ENCODE measurements around the gene R3HDM1. TPM values are rescaled to one million over a fixed set of nuclear protein-coding genes. Genes with fewer than 3 reads are reported as not detected.

R3HDM1 gene
- total and polyA plus RNA-seq, 4 donors: 5.4 to 27.8 (median 13.2) TPM

DNA sequence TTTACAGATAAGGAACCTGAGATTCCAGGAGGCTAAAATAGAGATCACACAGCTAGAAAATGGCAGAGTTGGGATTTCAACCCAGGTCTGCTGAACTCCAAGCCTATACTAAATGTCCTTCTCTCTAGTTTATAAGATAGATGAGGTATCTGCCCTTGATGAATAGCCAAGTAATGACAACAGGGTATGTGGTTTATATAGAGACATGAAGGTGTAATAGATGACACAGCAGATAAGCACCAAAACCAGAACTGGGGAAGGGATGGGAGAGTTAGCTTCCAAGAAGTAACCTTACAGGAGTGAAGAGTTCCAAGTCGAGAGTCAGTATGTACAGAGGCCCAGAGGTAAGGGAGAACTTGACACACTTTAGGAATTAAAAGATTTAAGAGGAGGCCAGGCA is 105.7 kb downstream of the R3HDM1 start:
- no peaks in the 10 kb centered on the region for H3K27me3 ChIP-seq (ENCODE audit: control insufficient read depth in 3 of 3, insufficient read depth in 3 of 3, low read length in 2 of 3)
- H3K36me3 ChIP-seq (ENCODE audit: control insufficient read depth in 4 of 4, insufficient read depth in 4 of 4, low read length in 4 of 4): peaks cover 2 to 17% (median 13%) of the 10 kb centered on the region in 4 donors

DNA sequence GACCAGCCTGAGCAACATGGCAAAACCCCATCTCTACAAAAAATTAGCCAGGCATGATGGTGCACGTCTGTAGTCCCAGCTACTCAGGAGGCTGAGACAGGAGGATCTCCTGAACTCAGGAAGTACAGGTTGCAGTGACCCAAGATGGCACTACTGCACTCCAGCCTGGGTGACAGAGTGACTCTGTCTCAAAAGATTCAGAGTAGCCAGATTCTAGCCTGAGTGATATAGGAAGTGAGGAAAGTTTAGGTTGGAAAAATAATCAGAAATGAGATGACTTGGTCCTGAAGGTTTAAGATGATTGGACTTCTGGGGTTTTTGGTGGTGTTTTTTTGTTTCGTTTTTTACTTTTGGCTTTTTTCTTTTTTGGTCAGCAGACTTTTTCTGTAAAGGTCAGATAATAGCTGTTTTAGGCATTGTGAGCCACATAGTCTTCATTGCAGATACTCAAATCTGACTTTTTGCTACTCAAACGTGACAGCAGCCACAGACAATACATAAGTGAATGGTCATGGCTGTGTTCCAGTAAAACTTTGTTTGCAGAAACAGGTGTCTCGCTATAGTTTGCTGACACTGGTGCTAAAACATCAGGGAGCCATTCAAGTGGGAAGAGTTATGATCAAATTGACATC is 106.3 kb downstream of the R3HDM1 start:
- Histone ChIP-seq H3K36me3 (ENCODE audit: control insufficient read depth in 4 of 4, insufficient read depth in 4 of 4, low read length in 4 of 4) (peaks cover 2 to 16% (median 12%) of the 10 kb centered on the region in 4 donors), H3K27ac (ENCODE audit: low read depth in 1 of 2, low read length in 1 of 2) (no peak overlapping the region), H3K4me1 (ENCODE audit: control insufficient read depth in 5 of 5, insufficient read depth in 5 of 5, low read length in 5 of 5) (no peaks in the 10 kb centered on the region), H3K4me3 (no peak overlapping the region), H3K27me3 (ENCODE audit: control insufficient read depth in 3 of 3, insufficient read depth in 3 of 3, low read length in 2 of 3) (no peaks in the 10 kb centered on the region), H3K9me3 (ENCODE audit: control insufficient read depth in 4 of 4, insufficient read depth in 3 of 4, low read length in 3 of 4) (no peaks in the 10 kb centered on the region), H3K9ac (ENCODE audit: insufficient read depth in 1 of 2, low read length in 2 of 2) (no peak overlapping the region)
- no peak for DNase-seq
- TF ChIP-seq, protein P1, sequence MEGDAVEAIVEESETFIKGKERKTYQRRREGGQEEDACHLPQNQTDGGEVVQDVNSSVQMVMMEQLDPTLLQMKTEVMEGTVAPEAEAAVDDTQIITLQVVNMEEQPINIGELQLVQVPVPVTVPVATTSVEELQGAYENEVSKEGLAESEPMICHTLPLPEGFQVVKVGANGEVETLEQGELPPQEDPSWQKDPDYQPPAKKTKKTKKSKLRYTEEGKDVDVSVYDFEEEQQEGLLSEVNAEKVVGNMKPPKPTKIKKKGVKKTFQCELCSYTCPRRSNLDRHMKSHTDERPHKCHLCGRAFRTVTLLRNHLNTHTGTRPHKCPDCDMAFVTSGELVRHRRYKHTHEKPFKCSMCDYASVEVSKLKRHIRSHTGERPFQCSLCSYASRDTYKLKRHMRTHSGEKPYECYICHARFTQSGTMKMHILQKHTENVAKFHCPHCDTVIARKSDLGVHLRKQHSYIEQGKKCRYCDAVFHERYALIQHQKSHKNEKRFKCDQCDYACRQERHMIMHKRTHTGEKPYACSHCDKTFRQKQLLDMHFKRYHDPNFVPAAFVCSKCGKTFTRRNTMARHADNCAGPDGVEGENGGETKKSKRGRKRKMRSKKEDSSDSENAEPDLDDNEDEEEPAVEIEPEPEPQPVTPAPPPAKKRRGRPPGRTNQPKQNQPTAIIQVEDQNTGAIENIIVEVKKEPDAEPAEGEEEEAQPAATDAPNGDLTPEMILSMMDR (IDR thresholded peaks at IDR 0.05; ENCODE audit: control extremely low read depth, extremely low read depth): no peak
- no peak for ATAC-seq (ENCODE audit: insufficient read depth, low FRiP score)
- 86 to 93% methylated on average over 4 of the region's 4 CpGs for WGBS, 2 donors

More for the DNA sequence above, 105.7 kb downstream of the R3HDM1 start:
- H3K9me3 ChIP-seq (ENCODE audit: control insufficient read depth in 4 of 4, insufficient read depth in 3 of 4, low read length in 3 of 4): no peaks in the 10 kb centered on the region
- H3K4me1 ChIP-seq (ENCODE audit: control insufficient read depth in 5 of 5, insufficient read depth in 5 of 5, low read length in 5 of 5): no peaks in the 10 kb centered on the region
- no peak overlapping the region for H3K27ac ChIP-seq (ENCODE audit: low read depth in 1 of 2, low read length in 1 of 2)
- ATAC-seq (ENCODE audit: insufficient read depth, low FRiP score) (no peak), DNase-seq (no peak)
- H3K9ac ChIP-seq (ENCODE audit: insufficient read depth in 1 of 2, low read length in 2 of 2): no peak overlapping the region
- TF ChIP-seq, protein P1 (IDR thresholded peaks at IDR 0.05; ENCODE audit: control extremely low read depth, extremely low read depth): no peak
- WGBS, 2 donors: 95% methylated on average over 1 of the region's 1 CpG
- no peak overlapping the region for H3K4me3 ChIP-seq

DNA sequence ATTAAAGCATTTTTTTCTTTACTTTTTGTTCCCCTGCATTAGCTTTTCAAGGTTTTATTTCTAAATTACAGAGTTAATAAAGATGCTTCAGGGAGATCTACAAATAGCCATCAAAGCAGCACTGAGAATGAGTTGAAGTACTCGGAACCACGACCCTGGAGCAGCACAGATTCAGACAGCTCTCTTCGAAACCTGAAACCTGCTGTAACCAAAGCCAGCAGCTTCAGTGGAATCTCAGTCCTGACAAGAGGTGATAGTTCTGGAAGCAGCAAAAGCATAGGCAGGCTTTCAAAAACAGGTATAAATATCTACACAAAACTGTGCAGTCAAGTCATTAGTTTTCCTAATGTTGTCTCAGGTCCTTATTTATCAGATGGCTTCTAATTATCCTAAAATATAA is 107.5 kb downstream of the R3HDM1 start:
- WGBS, 2 donors: 84 to 91% methylated on average over 3 of the region's 3 CpGs

More for the DNA sequence above, 107.5 kb downstream of the R3HDM1 start:
- H3K9me3 ChIP-seq (ENCODE audit: control insufficient read depth in 4 of 4, insufficient read depth in 3 of 4, low read length in 3 of 4): no peaks in the 10 kb centered on the region
- no peaks in the 10 kb centered on the region for H3K27me3 ChIP-seq (ENCODE audit: control insufficient read depth in 3 of 3, insufficient read depth in 3 of 3, low read length in 2 of 3)
- H3K9ac ChIP-seq (ENCODE audit: insufficient read depth in 1 of 2, low read length in 2 of 2): no peak overlapping the region
- H3K36me3 ChIP-seq (ENCODE audit: control insufficient read depth in 4 of 4, insufficient read depth in 4 of 4, low read length in 4 of 4): peaks cover 2 to 16% (median 10%) of the 10 kb centered on the region in 4 donors
- DNase-seq (no peak), ATAC-seq (ENCODE audit: insufficient read depth, low FRiP score) (no peak)
- H3K4me3 ChIP-seq: no peak overlapping the region
- TF ChIP-seq, protein P1 (IDR thresholded peaks at IDR 0.05; ENCODE audit: control extremely low read depth, extremely low read depth): no peak
- H3K4me1 ChIP-seq (ENCODE audit: control insufficient read depth in 5 of 5, insufficient read depth in 5 of 5, low read length in 5 of 5): no peaks in the 10 kb centered on the region
- H3K27ac ChIP-seq (ENCODE audit: low read depth in 1 of 2, low read length in 1 of 2): no peak overlapping the region
